H7 (cell line): Measurements from ENCODE around the gene PARD3. TPM values are rescaled to one million over a fixed set of nuclear protein-coding genes. Genes with fewer than 3 reads are reported as not detected.
"Not testable (repeated sequence)": the region's sequence is repeated elsewhere in the genome, so short reads cannot be mapped to it uniquely, and the experiment has no call there.

Source experiments
- DNase-seq: peaks from one replicate; pipeline ENCODE4 v3.0.0; 2012
- H3K27me3 ChIP-seq: 2 replicates; pipeline ENCODE4 v1.6.0; 2011; ENCODE audit warnings: mild to moderate bottlenecking, low read length; ENCODE audit not compliant: control insufficient read depth, insufficient read depth
- H3K36me3 ChIP-seq: replicated peaks from 2 replicates; pipeline ENCODE4 v1.5.1; 2011; ENCODE audit warnings: low read length; ENCODE audit not compliant: control insufficient read depth, insufficient read depth
- H3K4me3 ChIP-seq: 2 replicates; pipeline ENCODE4 v1.5.1; 2011; ENCODE audit warnings: low read depth, mild to moderate bottlenecking, control low read depth, low read length, moderate library complexity; ENCODE audit not compliant: insufficient read depth
- total RNA-seq: library from RNA; depleted of rRNA; stranded (reverse); fragments of >200 nt; shearing (Covaris generic); gene quantifications from 2 replicates; pipeline ENCODE4 v1.2.3, GENCODE V29; 2014

The PARD3 gene
- total RNA-seq, 1 experiment from 2014 or later, result 51.1 TPM

GRCh38 chr10:34758447-34758996 lies 56.6 kb downstream of the PARD3 start:
- Histone ChIP-seq H3K27me3 (no peaks in the 10 kb centered on the region), H3K4me3 (no peak overlapping the region)
- no peak for DNase-seq

GRCh38 chr10:34757933-34758332 lies 57.2 kb downstream of the PARD3 start:
- Histone ChIP-seq H3K27me3 (no peaks in the 10 kb centered on the region), H3K36me3 (no peaks in the 10 kb centered on the region), H3K4me3 (no peak overlapping the region)
- DNase-seq, result no peak

More at GRCh38 chr10:34758447-34758996, 56.6 kb downstream of the PARD3 start:
- H3K36me3 ChIP-seq, result no peaks in the 10 kb centered on the region

GRCh38 chr10:34757181-34757580 lies 57.9 kb downstream of the PARD3 start:
- not testable (repeated sequence) for H3K27me3 ChIP-seq, DNase-seq, H3K36me3 ChIP-seq, H3K4me3 ChIP-seq

GRCh38 chr10:34756584-34756983 lies 58.5 kb downstream of the PARD3 start:
- Histone ChIP-seq H3K36me3 (no peaks in the 10 kb centered on the region), H3K4me3 (no peak overlapping the region), H3K27me3 (no peaks in the 10 kb centered on the region)
- no peak for DNase-seq

- DNase-seq, result no peak
- H3K36me3 ChIP-seq, result no peaks in the 10 kb centered on the region
- H3K27me3 ChIP-seq, result no peaks in the 10 kb centered on the region
- H3K4me3 ChIP-seq, result no peak overlapping the region
Observed at GRCh38 chr10:34753014-34753757, 61.9 kb downstream of the PARD3 start.

- no peaks in the 10 kb centered on the region for H3K27me3 ChIP-seq
- no peaks in the 10 kb centered on the region for H3K36me3 ChIP-seq
- no peak for DNase-seq
- no peak overlapping the region for H3K4me3 ChIP-seq
Observed at GRCh38 chr10:34751272-34751671, 63.8 kb downstream of the PARD3 start.

- H3K4me3 ChIP-seq, H3K36me3 ChIP-seq, DNase-seq, H3K27me3 ChIP-seq: not testable (repeated sequence)
Observed at GRCh38 chr10:34750795-34751194, 64.3 kb downstream of the PARD3 start.

- Histone ChIP-seq H3K27me3 (no peaks in the 10 kb centered on the region), H3K4me3 (no peak overlapping the region), H3K36me3 (no peaks in the 10 kb centered on the region)
- DNase-seq, result no peak
Observed at GRCh38 chr10:34748767-34749166, 66.3 kb downstream of the PARD3 start.

GRCh38 chr10:34748357-34748756 lies 66.7 kb downstream of the PARD3 start:
- no peak for DNase-seq
- Histone ChIP-seq H3K27me3 (no peaks in the 10 kb centered on the region), H3K36me3 (no peaks in the 10 kb centered on the region), H3K4me3 (no peak overlapping the region)

GRCh38 chr10:34746094-34746493 lies 69.0 kb downstream of the PARD3 start:
- Histone ChIP-seq H3K27me3 (no peaks in the 10 kb centered on the region), H3K36me3 (no peaks in the 10 kb centered on the region), H3K4me3 (no peak overlapping the region)
- no peak for DNase-seq

- DNase-seq, result no peak
- Histone ChIP-seq H3K27me3 (no peaks in the 10 kb centered on the region), H3K4me3 (no peak overlapping the region), H3K36me3 (no peaks in the 10 kb centered on the region)
Observed at GRCh38 chr10:34745244-34745643, 69.9 kb downstream of the PARD3 start.

GRCh38 chr10:34744590-34744989 lies 70.5 kb downstream of the PARD3 start:
- no peak for DNase-seq
- H3K4me3 ChIP-seq, result no peak overlapping the region
- H3K27me3 ChIP-seq, result no peaks in the 10 kb centered on the region
- no peaks in the 10 kb centered on the region for H3K36me3 ChIP-seq

- no peak overlapping the region for H3K4me3 ChIP-seq
- DNase-seq, result no peak
- no peaks in the 10 kb centered on the region for H3K27me3 ChIP-seq
- H3K36me3 ChIP-seq, result no peaks in the 10 kb centered on the region
Observed at GRCh38 chr10:34743814-34744213, 71.3 kb downstream of the PARD3 start.

- DNase-seq, result no peak
- H3K36me3 ChIP-seq, result no peaks in the 10 kb centered on the region
- no peaks in the 10 kb centered on the region for H3K27me3 ChIP-seq
- H3K4me3 ChIP-seq, result no peak overlapping the region
Observed at GRCh38 chr10:34742456-34742855, 72.6 kb downstream of the PARD3 start.

- not testable (repeated sequence) for H3K27me3 ChIP-seq, DNase-seq, H3K4me3 ChIP-seq, H3K36me3 ChIP-seq
Observed at GRCh38 chr10:34741087-34741486, 74.0 kb downstream of the PARD3 start.
